Measurements from ENCODE around the gene LMF1. TPM values are rescaled to one million over a fixed set of nuclear protein-coding genes. Genes with fewer than 3 reads are reported as not detected.

LMF1 gene
- total RNA-seq, result 10 to 100 TPM; 23.6 to 27.0 TPM

GRCh38 chr16:970766-971581, at the start of gene LMF1:
TSS of gene LMF1 (minus strand) at chr16:970984. CDS start at chr16:970980, 4 bp downstream.

DNA sequence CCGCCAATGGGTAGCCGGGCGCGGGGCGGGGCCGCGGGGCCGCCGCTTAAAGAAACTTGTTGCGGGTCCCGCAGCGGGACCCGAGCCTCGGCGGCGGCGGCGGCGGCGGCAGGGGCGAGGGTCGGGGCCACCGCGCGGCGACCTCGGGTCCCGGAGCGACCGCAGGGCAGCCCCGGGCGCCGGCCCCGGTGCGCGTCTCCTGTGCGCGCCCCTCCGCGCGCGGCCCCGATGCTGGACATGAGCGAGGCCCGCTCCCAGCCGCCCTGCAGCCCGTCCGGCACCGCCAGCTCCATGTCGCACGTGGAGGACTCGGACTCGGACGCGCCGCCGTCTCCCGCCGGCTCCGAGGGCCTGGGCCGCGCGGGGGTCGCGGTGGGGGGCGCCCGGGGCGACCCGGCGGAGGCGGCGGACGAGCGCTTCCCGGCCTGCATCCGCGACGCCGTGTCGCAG, 10.9 kb upstream of the LMF1 start, which contains the start of gene SOX8:
SOX8 (plus strand) TSS at position 76 of the 450 bp plus-strand sequence; CDS start at position 229, 153 bp downstream.

Other genes starting within 250 kb of the LMF1 start
- gene ANTKMT, start 249.8 kb downstream of the LMF1 start, total RNA-seq, result 10 to 100 TPM in 1 of 2 experiments, 1 to 10 TPM in 1; 9.7 to 10.8 TPM
- gene CCDC78, start 244.5 kb downstream of the LMF1 start, total RNA-seq, result 1 to 10 TPM; 1.6 to 2.1 TPM
- 1 to 10 TPM; 5.2 to 7.6 TPM for gene HAGHL, start 243.9 kb downstream of the LMF1 start, total RNA-seq
- gene CIAO3, start 230.0 kb downstream of the LMF1 start, total RNA-seq, result 10 to 100 TPM; 30.8 to 33.1 TPM
- not detected for gene MSLN, start 210.2 kb downstream of the LMF1 start, total RNA-seq
- gene RPUSD1, start 182.6 kb downstream of the LMF1 start, total RNA-seq, result 10 to 100 TPM; 22.2 to 23.1 TPM
- 10 to 100 TPM; 67.0 to 72.2 TPM for gene CHTF18, start 182.4 kb downstream of the LMF1 start, total RNA-seq
- gene GNG13, start 170.2 kb downstream of the LMF1 start, total RNA-seq, result not detected
- under 1 TPM in 1 of 2 experiments, not detected in 1; 0.08 TPM for gene SOX8, start 10.8 kb upstream of the LMF1 start, total RNA-seq
- not detected for gene SSTR5, start 101.8 kb upstream of the LMF1 start, total RNA-seq
- not detected for gene C1QTNF8, start 125.3 kb upstream of the LMF1 start, total RNA-seq
- gene CACNA1H, start 182.1 kb upstream of the LMF1 start, total RNA-seq, result 1 to 10 TPM; 1.9 TPM

All from activated naive CD4-positive, alpha-beta T cell treated with anti-CD3 and anti-CD28 coated beads, Interleukin-2, amount 10 ng/mL, durations not matched to agents 5 hours and 36 hours (primary cell).